BJ (cell line): Measurements from ENCODE around the gene DCLK2. TPM values are rescaled to one million over a fixed set of nuclear protein-coding genes. Genes with fewer than 3 reads are reported as not detected.
A peak's percentile ranks its signal among the peaks of the same experiment; 100 is the strongest.

Source experiments
- CTCF ChIA-PET: fragments of 350-600 bp; formaldehyde crosslinking; extraction: SDS; loops from one replicate; lab custom pipeline; 2021; ENCODE audit warnings: antibody characterized with exemption, inconsistent platforms; lab: Yijun Ruan, JAX
- POLR2A ChIA-PET: fragments of 300-600 bp; sonication (Branson Sonifier 250); formaldehyde crosslinking; extraction: SDS; loops from one replicate; lab custom pipeline; 2021; ENCODE audit warnings: antibody characterized with exemption; lab: Charles Lee
- DNase-seq: peaks from one replicate; pipeline ENCODE4 v3.0.0-alpha.2; 2011; ENCODE audit warnings: low read depth
- H3K27me3 ChIP-seq: 2 replicates; pipeline ENCODE4 v1.6.0; 2011; ENCODE audit warnings: low read length; ENCODE audit not compliant: control insufficient read depth, insufficient read depth
- H3K36me3 ChIP-seq: 2 replicates; pipeline ENCODE4 v1.5.1; 2011; ENCODE audit warnings: low read length; ENCODE audit not compliant: control insufficient read depth, insufficient read depth
- H3K4me3 ChIP-seq: 2 replicates; pipeline ENCODE4 v1.5.1; 2011; ENCODE audit warnings: low read depth, mild to moderate bottlenecking, control low read depth, low read length
- CTCF ChIP-seq: IDR thresholded peaks from 2 replicates; pipeline ENCODE4 v1.5.1; 2011; ENCODE audit warnings: low read depth, mild to moderate bottlenecking, control low read depth, inconsistent platforms, low read length, moderate library complexity; ENCODE audit not compliant: insufficient read depth
- polyA plus RNA-seq: library from polyadenylated mRNA; depleted of rRNA; stranded (reverse); fragments of >200 nt; gene quantifications from 2 replicates; pipeline ENCODE4 v1.2.3, GENCODE V29; 2011

The DCLK2 gene
- polyA plus RNA-seq, 1 experiment, result 38.8 TPM

GRCh38 chr4:150235317-150235716 lies 157.1 kb downstream of the DCLK2 start:
- TF ChIP-seq CTCF, result no peak
- Histone ChIP-seq H3K36me3 (peaks cover 11% of the 10 kb centered on the region), H3K4me3 (no peak overlapping the region), H3K27me3 (no peaks in the 10 kb centered on the region)
- no peak for DNase-seq
- ChIA-PET CTCF (interaction anchor here (1.0 kb wide), 1 partner anchor 228 kb away, joined by 4 read pairs; no protein-coding TSS in a partner anchor), POLR2A (no interaction called here)

- TF ChIP-seq CTCF, result no peak
- ChIA-PET CTCF (interaction anchor here (1.0 kb wide), 1 partner anchor 228 kb away, joined by 4 read pairs; no protein-coding TSS in a partner anchor), POLR2A (no interaction called here)
- Histone ChIP-seq H3K36me3 (peaks cover 9% of the 10 kb centered on the region), H3K27me3 (no peaks in the 10 kb centered on the region), H3K4me3 (no peak overlapping the region)
- DNase-seq, result no peak
These were observed 157.6 kb downstream of the DCLK2 start for GRCh38 chr4:150235808-150236271.

GRCh38 chr4:150236626-150237025 lies 158.4 kb downstream of the DCLK2 start:
- peaks cover 11% of the 10 kb centered on the region for H3K36me3 ChIP-seq
- ChIA-PET CTCF (interaction anchor here (1.0 kb wide), 1 partner anchor 229 kb away, joined by 4 read pairs; no protein-coding TSS in a partner anchor), POLR2A (no interaction called here)
- no peak for DNase-seq
- no peak for TF ChIP-seq CTCF
- no peak overlapping the region for H3K4me3 ChIP-seq
- no peaks in the 10 kb centered on the region for H3K27me3 ChIP-seq

GRCh38 chr4:150237110-150237872 lies 159.0 kb downstream of the DCLK2 start:
- no peaks in the 10 kb centered on the region for H3K27me3 ChIP-seq
- no peak for TF ChIP-seq CTCF
- DNase-seq, result peak; percentile 99
- H3K4me3 ChIP-seq, result no peak overlapping the region
- peaks cover 11% of the 10 kb centered on the region for H3K36me3 ChIP-seq
- ChIA-PET POLR2A (no interaction called here), CTCF (no interaction called here)

- H3K36me3 ChIP-seq, result peaks cover 14% of the 10 kb centered on the region
- H3K4me3 ChIP-seq, result no peak overlapping the region
- CTCF ChIA-PET, result no interaction called here
- POLR2A ChIA-PET, result no interaction called here
- no peak for DNase-seq
- TF ChIP-seq CTCF, result no peak
- H3K27me3 ChIP-seq, result no peaks in the 10 kb centered on the region
These were observed 160.3 kb downstream of the DCLK2 start for GRCh38 chr4:150238591-150238990.
